Islet precursor cell (in vitro differentiated cells): ENCODE data around the gene ATOH8.
A peak's percentile ranks its signal among the peaks of the same experiment; 100 is the strongest.

Source experiments
- DNase-seq: peaks from one replicate; pipeline ENCODE4 v3.0.0-alpha.2; 2018

ATOH8 gene

DNA sequence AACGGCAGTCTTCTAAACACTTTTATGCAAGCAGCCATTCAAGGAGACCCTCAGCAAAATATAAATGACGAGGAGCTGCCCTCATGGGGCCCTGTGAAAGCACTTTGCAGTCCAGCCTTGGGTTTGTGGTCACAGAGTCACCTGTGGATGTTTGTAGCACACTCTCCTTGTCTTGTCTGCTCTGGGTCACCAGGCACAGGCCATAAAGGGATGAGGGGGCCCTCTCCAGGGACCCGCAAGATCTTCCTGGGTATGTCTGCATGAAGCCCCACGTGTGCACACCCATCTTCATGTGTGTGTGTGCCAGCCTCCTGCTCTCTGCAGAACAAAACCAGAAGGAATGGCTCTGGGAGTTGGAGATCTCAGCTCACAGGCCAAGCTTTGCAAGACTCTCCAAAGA is 36.2 kb downstream of the ATOH8 start:
- DNase-seq = no peak

DNA sequence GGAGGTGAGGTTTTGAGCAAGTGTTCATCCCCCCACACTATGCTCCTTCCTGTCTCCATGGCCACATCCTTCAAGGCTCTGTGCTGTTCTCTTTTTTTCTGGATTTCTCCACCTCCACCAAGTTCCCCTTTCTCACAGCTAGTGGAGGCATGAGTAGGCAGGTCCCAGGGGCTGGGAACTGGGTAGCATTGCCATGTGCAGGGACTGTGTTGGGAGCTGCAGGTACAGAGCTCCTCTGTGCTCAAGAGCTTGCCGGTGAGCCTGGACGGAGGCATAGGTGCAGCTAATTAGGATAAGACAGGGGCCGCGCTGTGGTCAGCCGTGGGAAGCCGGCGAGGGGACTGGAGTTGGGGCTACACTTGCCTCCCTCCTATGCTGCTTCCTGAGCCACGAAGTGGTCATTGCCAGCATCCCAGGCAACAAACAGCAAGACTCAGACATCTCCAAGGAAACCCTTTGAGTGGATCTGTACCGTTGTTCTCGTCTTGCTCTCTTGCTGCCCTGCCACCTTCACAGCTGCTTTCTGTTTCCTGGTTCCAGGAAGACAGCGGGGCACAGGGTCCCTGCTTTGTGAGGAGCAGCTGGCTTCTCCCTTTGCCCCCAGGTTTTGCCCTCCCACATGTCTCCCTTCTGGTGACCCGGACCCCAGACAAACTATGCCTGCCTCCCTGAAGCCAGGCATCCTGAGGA is 36.9 kb downstream of the ATOH8 start:
- DNase-seq = no peak

DNA sequence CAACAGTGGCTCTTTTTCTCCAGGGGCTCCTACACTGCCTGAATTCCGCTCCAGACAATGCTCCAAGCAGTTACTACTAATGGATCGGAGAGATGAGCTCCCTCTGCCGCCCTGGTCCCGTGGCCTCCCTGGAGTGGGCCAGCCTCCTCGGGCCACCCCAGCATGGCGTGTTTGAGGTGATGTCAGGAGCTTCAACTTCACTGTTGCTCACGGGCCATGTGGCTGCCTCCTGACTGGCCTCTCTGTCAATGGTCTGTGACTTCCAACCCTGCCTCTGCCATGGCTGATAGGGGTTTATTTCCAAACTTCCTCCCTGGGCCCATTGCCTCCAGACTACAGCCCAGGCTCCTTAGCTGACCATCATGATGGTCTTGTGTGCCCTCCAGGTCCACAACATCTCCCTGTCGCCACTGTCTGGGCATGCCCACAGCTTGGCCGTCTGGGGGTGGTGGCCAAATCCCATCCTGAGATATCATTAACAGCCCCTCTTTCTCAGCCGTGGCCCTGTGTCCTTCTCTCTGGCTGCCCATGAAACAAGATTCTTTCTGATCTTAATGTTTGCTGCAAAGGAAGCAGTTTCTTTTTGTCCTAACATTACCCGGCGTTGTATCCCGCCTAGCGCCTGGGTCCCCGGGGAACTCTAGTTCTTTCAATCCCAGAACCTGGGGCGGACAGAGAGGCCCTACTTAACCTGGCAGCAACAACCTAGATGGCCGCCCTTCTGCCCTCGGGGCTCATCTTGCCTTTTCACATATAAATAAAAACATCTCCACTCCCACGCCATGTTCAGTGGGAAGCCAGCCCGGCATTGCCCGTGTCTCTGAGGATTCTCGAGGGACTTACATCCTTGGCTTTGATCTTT is 38.1 kb downstream of the ATOH8 start:
- DNase-seq = no peak

GRCh38 chr2:85792783-85793441 is 39.1 kb downstream of the ATOH8 start:
- no peak for DNase-seq

- DNase-seq = no peak
These were observed 39.8 kb downstream of the ATOH8 start for GRCh38 chr2:85793584-85793983.

GRCh38 chr2:85794038-85794441 is 40.2 kb downstream of the ATOH8 start:
- no peak for DNase-seq

- no peak for DNase-seq
These were observed 40.8 kb downstream of the ATOH8 start for GRCh38 chr2:85794491-85795121.

GRCh38 chr2:85795331-85796045 is 41.7 kb downstream of the ATOH8 start:
- DNase-seq = no peak

DNA sequence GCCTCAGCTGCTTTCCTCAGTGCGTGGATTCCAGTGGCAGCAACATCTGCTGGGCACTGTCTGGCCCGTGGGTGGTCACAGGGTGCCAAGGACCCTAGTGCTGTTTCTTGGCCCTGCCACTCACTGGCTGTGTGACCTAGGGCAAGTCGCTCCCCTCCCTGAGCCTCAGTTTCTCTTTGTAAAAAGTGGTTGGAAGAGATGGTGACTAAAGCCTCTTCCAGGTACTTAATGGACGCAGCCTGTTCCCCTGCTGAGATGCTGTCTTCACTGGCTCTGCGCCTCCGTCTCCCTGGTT is 42.2 kb downstream of the ATOH8 start:
- no peak for DNase-seq

GRCh38 chr2:85796341-85797262 is 42.8 kb downstream of the ATOH8 start:
- peak; percentile 63 for DNase-seq

GRCh38 chr2:85797263-85797660 is 43.5 kb downstream of the ATOH8 start:
- no peak for DNase-seq

DNA sequence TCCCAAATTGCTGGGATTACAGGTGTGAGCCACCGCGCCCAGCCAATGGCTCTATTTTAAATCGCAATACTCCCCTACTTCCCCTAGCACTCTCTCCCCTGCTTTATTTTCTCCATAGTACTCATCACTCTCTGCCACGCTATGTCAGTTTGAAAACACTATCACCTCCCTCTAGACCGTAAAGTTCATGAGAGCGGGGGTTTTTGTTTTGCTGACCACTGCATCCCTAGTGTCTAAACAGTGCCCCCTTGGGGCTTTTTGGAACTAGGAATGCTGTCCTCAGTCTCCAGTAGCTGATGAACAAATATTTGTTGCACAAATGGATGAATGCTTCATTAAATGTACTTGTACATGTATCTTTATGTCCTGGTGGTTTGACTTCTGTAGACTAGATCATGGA is 44.1 kb downstream of the ATOH8 start:
- peak; percentile 66 for DNase-seq

DNA sequence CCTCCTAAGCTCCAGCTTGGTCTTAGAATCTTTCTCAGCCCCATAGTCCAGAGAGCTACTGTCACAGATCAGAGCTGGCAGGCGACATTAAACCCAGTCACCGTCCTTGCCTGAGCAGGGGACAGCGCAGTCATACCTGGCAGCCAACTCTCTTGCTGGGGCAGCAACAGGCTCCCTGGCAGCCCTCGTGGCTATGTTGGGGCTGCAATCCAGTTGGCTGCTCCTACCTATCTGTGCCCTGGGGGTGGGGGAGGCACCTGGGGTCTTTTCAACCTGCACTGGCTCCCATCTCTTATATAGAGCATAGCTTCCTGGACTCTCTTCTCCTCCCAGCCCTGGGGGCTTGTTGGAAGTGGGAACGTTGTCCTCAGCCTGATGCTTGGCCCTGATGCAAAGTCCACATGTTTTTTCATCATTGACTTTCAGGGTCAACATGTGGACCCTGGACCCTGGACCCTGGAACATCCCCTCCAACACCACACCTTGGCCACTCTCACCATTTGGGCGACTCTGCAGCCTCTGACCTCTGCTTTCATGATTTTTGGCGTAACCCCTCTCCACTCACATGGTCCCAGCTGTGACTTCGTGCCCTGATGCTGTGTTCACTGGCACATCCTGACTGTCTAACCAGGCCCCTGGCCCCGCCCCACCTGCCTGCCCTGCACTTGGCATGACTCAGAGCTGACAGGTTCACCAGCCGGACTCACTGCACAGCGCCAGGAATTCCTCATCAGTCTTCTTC is 45.6 kb downstream of the ATOH8 start:
- peak; percentile 56 for DNase-seq

- no peak for DNase-seq
These were observed 46.8 kb downstream of the ATOH8 start for GRCh38 chr2:85800586-85800985.

DNA sequence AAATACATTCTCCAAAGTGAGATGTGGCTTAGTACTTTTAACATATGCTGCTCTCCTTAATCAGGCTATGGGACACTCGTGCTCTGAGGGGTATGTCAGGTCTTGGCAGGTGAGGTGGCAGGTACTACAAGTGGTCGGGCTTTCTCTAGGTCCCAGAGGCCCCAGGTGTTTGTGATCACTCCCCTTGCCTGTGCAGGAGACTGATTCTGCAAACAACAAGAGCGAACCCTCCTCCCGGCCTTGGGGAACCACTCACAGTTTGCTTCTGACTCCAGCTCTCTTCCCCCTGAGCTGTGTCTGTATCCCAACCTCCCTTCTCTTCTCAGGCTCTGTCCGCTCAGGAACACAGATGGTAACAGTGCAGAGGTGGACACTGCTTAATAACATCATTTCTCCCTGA is 48.1 kb downstream of the ATOH8 start:
- peak; percentile 38 for DNase-seq

DNA sequence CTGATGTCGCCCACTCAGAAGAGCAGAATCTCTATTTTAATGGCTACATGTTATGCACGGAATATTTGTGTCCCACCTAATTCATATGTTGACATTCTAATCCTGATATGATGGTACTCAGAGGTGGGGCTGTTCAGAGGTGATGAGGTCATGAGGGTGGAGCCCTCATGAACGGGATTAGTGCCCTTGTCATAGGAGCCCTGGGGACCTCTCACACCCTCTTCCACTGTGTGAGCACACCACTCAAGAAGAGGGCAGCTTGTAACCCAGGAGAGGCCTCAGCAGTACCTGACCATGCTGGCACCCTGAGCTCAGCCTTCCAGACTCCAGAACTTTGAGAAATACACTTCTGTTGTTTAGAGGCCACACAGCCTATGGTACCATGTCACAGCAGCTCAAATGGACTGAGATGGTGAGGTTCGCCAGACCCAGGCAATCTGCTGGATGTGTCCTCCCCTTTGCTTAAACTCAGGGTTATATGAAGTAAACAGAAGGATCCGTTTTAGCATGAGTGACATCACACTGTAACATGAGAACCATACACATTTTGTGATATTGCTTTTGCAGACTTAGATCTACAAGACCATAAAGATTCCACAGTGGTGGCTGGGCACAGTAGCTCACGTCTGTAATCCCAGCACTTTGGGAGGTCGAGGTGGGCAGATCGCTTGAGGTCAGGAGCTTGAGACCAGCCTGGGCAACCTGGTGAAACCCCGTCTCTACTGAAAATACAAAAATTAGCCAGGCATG is 48.7 kb downstream of the ATOH8 start:
- DNase-seq = peak; percentile 22

DNA sequence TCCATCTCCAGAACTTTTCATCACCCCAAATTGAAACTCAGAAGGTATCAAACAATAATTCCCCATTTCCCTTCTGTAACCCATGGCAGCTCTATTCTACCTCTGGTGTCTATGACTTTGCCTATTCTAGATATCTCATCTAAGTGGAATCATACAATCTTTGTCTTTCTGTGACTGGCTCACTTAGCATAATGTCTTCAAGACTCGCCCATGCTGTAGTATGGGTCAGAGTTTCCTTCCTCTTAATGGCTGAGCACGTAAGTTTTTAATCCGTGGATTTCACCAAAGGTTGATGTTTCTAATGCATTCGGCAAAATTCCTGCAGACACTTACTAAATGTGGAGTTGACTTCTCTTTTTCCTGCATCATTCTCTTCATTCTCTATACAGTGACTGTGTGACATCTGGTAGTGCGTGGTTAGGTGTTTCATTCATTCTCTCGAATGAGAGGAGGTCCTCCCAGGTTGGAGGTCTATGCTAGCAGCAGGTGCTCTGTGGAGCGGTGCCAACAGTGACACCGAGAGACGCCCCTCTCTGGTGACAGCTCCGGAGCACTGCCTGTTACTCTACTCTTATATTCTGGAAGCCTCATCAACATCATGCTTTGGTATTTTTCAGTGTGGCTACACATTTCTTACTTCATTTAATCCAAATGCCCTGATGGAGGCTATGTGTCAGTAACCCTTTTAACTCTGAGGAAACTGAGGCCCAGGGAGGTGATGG is 50.1 kb downstream of the ATOH8 start:
- no peak for DNase-seq

GRCh38 chr2:85804583-85804982 is 50.8 kb downstream of the ATOH8 start:
- peak; percentile 55 for DNase-seq

DNA sequence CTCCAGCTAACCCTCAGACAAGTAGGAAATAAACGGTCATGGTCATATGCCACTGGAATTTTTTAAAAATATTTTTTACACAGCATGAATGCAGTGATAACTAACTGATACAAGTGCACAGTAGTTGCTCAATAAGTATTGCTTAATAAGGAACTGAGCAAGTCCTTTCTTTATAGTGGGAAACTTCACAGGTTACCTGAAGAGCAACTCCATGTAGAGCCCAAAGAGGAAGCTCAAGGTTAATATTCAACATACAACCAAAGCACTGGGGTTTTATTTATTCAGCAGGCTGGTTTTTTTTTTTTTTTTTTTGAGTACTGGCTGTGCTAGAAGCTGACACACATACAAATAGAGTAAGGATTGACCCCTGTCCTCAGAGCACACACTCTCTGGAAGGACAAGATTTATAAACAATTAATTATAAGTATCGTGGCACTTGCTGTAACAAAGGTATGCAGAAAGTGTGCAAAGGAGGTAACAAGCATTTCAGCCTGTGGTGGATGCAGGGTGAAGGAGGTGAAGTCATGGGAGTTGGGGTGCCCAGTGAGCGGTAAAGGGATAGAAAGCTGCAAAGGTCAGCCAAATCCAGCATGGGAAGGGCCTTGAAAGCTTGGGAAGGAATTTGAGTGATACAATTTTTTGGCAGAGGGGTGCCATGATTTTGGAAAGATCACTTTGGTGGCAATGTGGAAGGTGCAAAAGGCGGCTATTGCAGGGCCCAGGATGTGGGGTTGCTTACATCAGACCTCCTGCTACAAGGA is 52.7 kb downstream of the ATOH8 start:
- DNase-seq = no peak
